Activated T-cell treated with anti-CD3 and anti-CD28 coated beads, Interleukin-2, amount 50 U/mL, for 1 hour (primary cell): ENCODE data around the gene UCK2.

Experiments used
- DNase-seq: peaks from one replicate; pipeline ENCODE4 v3.0.0-alpha.2; 2020

UCK2 gene

GRCh38 chr1:165834881-165835280 is 7.5 kb downstream of the UCK2 start:
- no peak for DNase-seq

DNA sequence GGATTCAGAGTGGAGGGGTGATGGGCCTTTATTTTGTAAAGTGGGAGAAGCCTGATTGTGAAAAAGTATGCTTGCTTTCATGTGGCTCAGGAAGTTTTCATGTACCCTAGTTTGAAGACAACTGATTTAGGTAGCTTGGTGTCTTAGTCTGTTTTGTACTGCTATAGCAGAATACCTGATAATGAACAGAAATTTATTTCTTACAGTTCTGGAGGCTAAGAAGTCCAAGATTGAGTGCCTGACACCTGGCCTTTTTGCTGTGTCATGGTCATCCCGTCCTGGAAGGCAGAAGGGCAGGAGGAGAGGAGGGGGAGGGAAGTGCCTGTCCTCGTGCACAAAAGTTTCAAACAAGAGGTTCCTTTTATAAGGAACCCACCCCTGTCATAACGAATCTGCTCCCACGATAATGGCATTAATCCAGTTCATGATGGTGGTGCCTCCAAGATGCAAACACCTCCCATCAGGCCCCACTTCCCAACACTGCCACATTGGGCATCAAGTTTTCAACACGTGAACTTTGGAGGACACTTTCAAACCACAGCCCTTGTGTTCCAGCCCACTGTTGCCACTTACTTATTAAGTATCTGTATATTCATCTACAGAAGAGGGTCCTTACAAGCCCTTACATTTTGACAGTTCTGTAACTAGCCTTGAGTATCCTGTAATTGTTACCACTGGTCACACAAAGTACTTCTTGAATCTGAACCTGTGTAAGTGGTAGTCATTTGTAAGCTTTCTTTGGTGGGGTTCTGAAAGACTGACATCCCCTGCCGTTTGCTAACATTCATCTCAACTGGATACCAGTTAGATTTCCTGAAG is 9.5 kb downstream of the UCK2 start:
- no peak for DNase-seq

GRCh38 chr1:165837838-165838364 is 10.5 kb downstream of the UCK2 start:
- no peak for DNase-seq

GRCh38 chr1:165840423-165840822 is 13.0 kb downstream of the UCK2 start:
- DNase-seq: no peak

DNA sequence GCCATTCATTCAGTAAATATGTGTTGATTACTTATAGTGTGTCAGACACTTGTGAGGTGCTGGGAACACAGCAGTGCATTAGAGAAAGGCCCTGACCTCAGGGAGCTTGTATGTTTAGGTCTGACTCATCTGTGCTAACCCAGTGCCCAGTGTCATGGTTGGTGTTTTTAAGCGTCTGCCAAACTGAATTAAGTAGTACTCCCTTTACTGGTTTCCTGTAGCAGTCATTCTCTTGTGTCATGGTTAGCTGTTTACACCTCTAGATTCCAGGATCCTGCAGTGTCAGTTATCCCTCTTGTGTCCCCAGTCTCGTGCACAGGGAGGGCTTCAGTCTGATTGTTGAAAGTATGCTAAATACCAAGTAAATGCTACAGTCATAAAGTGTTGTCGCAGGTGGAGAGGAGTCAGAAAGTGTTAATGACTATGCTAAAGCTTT is 14.2 kb downstream of the UCK2 start:
- no peak for DNase-seq

DNA sequence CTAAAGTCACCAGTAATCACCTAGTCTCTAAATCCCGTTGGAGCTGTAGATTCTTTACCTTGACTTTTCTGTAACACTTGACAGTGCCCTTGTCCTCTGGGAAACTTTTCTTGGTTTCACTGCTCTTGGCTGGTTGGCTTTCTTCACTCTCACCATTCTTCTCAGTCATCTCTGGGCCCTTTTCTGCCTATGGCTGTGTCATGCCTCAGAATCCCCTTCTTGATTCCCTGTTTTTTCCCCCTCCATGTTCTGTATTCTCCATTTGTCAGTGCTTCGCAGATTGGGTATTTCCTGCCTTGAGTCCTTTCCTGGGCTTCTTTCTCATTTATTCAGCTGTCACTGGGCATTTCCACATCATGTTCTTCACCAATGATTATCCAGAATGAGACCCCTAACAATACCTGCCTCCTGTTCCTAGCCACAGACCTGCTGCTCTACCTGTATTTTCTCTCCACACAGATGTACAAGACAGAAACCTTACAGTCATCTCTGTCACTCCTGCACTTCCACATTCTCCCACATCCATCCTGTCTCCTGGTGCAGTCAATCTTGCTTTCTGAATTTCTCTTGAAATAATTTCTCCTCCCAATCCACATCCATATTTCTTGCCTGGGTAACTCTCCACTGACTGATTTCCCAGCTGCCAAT is 14.7 kb downstream of the UCK2 start:
- DNase-seq: no peak

DNA sequence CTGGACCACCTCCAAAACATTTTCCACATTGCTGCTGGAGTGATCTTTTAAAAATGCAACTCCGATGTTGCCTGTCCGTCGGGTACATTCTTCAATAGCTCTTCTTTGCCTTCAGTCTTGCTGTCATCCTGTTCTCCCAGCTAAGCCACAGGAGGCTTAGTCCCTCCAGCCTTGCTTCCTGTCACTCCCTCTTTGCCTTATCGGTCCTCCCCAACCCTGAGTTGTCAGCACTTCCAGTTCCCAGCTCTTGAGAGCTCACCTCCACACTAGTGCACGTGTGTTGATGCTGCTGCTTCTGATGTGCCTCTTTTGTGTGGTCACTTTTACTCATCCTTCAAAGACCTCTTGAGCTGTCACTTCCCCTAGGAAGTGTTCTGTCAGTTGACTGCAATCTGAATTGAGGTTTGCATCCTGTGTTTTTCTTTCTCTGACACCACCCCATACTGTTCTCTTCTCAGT is 15.3 kb downstream of the UCK2 start:
- no peak for DNase-seq

DNA sequence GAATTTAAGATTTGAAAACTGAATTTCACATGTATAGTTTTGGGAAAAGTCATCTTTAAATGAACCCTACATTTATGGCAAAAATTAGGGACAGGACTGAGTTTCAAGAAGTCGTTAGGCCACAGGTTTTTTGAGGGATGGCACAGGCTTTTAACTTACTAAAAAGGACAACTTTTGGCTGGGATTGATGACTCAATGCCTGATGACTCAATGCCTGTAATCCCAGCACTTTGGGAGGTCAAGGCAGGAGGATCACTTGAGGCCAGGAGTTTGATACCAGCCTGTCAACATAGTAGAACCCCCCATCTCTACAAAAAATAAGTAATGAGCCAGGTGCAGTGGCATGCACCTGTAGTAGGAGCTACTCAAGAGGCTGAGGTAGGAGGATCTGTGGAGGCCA is 15.9 kb downstream of the UCK2 start:
- no peak for DNase-seq

GRCh38 chr1:165844114-165844798 is 16.8 kb downstream of the UCK2 start:
- no peak for DNase-seq

- DNase-seq: no peak
Measured at GRCh38 chr1:165844933-165845332, 17.5 kb downstream of the UCK2 start.

GRCh38 chr1:165845569-165845968 is 18.2 kb downstream of the UCK2 start:
- DNase-seq: no peak

- DNase-seq: no peak
Measured at GRCh38 chr1:165845992-165846748, 18.8 kb downstream of the UCK2 start.

GRCh38 chr1:165847486-165847885 is 20.1 kb downstream of the UCK2 start:
- no peak for DNase-seq

GRCh38 chr1:165849353-165850133 is 22.1 kb downstream of the UCK2 start:
- no peak for DNase-seq

DNA sequence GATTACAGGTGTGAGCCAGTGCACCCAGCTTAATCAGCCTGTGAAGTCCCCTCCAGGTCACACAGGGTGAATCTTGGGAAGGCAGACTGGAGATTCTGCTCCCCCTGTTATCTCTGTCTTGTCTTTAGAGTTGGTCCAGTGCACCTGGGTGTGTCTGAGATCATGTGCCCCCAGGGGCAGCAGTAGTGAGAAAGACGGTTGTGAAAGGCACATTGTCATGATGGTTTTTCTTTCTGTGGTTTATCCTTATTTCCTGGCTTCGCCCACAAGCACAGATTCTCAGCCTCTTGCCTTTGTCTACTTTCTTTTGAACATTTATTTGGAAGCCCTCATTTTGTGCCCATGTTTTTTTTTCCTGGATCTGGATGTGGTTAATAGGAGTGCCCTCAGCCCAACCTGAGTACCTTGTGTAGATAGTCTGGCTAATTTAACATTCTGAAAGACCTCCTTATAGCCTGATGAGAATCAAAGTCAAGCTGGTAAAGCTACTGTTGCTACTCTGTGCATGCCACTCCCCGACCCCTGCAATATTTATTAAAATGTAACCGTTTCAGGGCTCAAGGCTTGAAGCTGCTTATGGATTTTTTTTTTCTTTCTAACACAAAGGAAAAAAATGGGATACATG is 23.7 kb downstream of the UCK2 start:
- DNase-seq: no peak

GRCh38 chr1:165852871-165853270 is 25.5 kb downstream of the UCK2 start:
- no peak for DNase-seq

GRCh38 chr1:165853528-165854075 is 26.2 kb downstream of the UCK2 start:
- DNase-seq: no peak

DNA sequence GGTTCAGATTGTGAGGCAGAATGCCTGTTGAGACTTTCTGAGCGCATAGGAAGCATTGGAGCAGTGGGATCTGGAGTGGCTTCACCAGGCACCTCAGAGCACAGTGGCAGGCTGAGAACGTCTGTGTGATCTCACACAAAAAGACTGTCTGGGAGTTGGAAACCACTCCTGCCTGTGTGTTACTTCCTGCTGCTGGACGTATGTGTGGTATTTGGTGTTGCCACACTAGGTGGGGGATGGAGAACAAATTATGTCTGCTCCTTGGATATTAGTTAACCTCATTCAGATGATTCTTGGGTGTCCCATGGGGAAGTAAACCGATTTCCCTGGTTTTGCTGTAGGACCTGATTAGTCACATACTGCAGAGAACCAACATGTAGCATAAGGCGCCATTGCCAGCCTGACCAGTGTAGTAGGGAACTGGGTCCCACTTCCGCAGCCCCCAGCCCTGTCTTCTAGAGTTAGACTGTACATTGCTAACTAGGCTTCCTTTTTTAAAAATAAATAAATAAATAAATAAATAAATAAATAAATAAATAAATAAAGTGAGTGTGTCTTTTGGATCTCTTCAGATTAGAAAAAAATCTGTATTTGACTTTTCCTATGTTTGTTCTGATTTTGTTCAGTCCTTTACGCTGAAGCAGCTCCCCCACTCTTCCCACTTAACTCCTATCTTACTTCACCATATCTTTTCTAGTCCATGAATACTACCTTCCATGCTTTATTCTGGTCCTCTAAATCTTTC is 26.9 kb downstream of the UCK2 start:
- DNase-seq: no peak

- no peak for DNase-seq
Measured at GRCh38 chr1:165855010-165855838, 27.8 kb downstream of the UCK2 start.
